ENCODE measurements around the gene LRP1B. TPM values are rescaled to one million over a fixed set of nuclear protein-coding genes. Genes with fewer than 3 reads are reported as not detected.

LRP1B gene
- total and polyA plus RNA-seq, 2 of the 8 experiments (the other 6 are each of a cell fraction or from before 2014, with no cell fraction given): 0.03 TPM; not detected in 1

DNA sequence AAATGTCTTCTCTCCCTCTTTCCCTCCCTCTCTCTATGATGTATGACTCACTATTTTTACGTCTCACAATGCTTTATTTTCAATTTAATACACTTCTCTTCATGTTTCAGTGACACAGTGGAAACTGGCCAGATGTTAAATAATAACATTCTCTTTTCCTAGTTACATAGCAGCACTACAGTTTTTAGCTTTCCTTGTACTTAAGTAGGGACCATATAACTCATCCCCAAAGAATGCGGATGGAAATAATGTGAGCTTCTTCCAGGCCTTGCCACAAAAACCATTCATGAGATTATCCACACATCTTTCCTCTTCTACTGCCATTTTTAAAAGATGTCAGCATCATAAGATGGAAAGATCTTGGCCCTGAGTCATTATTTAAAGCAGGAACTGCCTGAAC, 789.4 kb downstream of the LRP1B start (continued):
- TF ChIP-seq, protein P1, sequence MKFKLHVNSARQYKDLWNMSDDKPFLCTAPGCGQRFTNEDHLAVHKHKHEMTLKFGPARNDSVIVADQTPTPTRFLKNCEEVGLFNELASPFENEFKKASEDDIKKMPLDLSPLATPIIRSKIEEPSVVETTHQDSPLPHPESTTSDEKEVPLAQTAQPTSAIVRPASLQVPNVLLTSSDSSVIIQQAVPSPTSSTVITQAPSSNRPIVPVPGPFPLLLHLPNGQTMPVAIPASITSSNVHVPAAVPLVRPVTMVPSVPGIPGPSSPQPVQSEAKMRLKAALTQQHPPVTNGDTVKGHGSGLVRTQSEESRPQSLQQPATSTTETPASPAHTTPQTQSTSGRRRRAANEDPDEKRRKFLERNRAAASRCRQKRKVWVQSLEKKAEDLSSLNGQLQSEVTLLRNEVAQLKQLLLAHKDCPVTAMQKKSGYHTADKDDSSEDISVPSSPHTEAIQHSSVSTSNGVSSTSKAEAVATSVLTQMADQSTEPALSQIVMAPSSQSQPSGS (IDR thresholded peaks at IDR 0.05; ENCODE audit: low read length): no peak
- TF ChIP-seq CHD1 (IDR thresholded peaks at IDR 0.05; ENCODE audit: low read depth, low read length): no peak

All from H1 (cell line).